Thoracic aorta (tissue), 2 donors: Measurements from ENCODE around the gene NR3C2. TPM values are rescaled to one million over a fixed set of nuclear protein-coding genes. Genes with fewer than 3 reads are reported as not detected.

Experiments used
- ATAC-seq: fragments of 150-250 bp; one replicate; pipeline ENCODE4 v1.8.0; 2017; ENCODE audit warnings: low read depth; ENCODE audit not compliant: insufficient number of reproducible peaks, low FRiP score
- DNase-seq: peaks from one replicate; pipeline ENCODE4 v3.0.0-alpha.2; 2020; ENCODE audit warnings: low spot score
- H3K27ac ChIP-seq, 2 donors: fragments of 200-600 bp; sonication (generic); 1 replicate in 1 of 2; 2 replicates in 1 of 2; pipeline ENCODE4 v1.5.1; 2016; ENCODE audit warnings: mild to moderate bottlenecking in 2 of 2, moderate library complexity in 2 of 2
- H3K27me3 ChIP-seq: fragments of 200-600 bp; sonication (generic); replicated peaks from 2 replicates; pipeline ENCODE4 v1.6.0; 2016; ENCODE audit warnings: mild to moderate bottlenecking; ENCODE audit not compliant: insufficient read depth
- H3K36me3 ChIP-seq: fragments of 200-600 bp; sonication (generic); one replicate; pipeline ENCODE4 v1.5.1; 2016
- H3K4me1 ChIP-seq, 2 donors: fragments of 200-600 bp; sonication (generic); 1 replicate in 1 of 2; 2 replicates in 1 of 2; pipeline versions ENCODE4 v1.5.1 to v1.6.0; 2016; ENCODE audit warnings: low read depth in 2 of 2, mild to moderate bottlenecking in 1 of 2; ENCODE audit not compliant: control insufficient read depth in 1 of 2
- H3K4me3 ChIP-seq: fragments of 200-600 bp; sonication (generic); 2 replicates; pipeline ENCODE4 v1.5.1; 2016; ENCODE audit warnings: mild to moderate bottlenecking
- H3K9me3 ChIP-seq: fragments of 200-600 bp; sonication (generic); 2 replicates; pipeline ENCODE4 v1.5.1; 2016
- CTCF ChIP-seq: fragments of 200-600 bp; sonication (generic); IDR thresholded peaks from one replicate; pipeline ENCODE4 v1.5.1; 2019; ENCODE audit warnings: antibody characterized with exemption
- total RNA-seq, 2 donors: library from RNA; depleted of rRNA; stranded (reverse); fragments of >200 nt; gene quantifications; one replicate each; pipeline versions ENCODE4 v1.1.0 to v1.2.3, GENCODE V29; 2016

NR3C2 gene
- total RNA-seq, 2 donors from 2014 or later = 11.2 to 18.1 TPM

DNA sequence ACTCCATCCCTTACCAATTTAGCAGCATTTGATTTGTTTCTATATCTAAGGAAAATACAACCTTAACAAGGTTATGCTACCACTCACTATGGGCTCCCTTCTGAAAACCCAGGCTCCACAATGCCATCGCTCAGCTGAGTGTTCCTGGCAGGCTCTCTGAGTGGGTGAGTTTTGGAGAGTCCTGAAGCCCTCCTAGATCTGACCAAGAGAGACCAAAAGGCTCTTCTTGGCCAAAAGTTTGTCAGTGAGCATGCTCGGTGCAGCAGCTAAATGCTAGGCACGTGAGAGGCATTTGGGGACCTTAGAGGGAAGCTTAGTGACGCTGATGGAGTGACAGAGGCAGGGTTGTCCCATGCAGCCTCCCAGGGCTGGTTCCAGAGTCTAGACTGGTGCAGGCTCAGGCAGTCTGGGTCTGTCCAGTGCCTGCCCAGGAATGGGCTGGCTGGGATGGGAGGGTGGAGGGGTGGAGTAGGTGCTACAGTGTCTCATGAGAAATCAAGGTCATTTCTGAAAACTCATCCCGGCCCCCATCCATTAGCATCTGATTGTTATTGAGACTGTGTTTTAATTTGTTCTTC lies 346.8 kb downstream of the NR3C2 start:
- Histone ChIP-seq H3K9me3 (no peaks in the 10 kb centered on the region), H3K27ac (no peak overlapping the region), H3K27me3 (no peaks in the 10 kb centered on the region), H3K36me3 (peaks cover 8% of the 10 kb centered on the region), H3K4me1 (no peaks in the 10 kb centered on the region), H3K4me3 (no peak overlapping the region)
- no peak for TF ChIP-seq CTCF
- DNase-seq (no peak), ATAC-seq (no peak)

- no peak for DNase-seq
- H3K9me3 ChIP-seq = no peaks in the 10 kb centered on the region
- no peaks in the 10 kb centered on the region for H3K27me3 ChIP-seq
- no peaks in the 10 kb centered on the region for H3K4me1 ChIP-seq
- no peak overlapping the region for H3K4me3 ChIP-seq
- no peak for TF ChIP-seq CTCF
- no peak overlapping the region for H3K27ac ChIP-seq
- peaks cover 8% of the 10 kb centered on the region for H3K36me3 ChIP-seq
- ATAC-seq = no peak
These were observed 348.1 kb downstream of the NR3C2 start for GRCh38 chr4:148094149-148094548.

DNA sequence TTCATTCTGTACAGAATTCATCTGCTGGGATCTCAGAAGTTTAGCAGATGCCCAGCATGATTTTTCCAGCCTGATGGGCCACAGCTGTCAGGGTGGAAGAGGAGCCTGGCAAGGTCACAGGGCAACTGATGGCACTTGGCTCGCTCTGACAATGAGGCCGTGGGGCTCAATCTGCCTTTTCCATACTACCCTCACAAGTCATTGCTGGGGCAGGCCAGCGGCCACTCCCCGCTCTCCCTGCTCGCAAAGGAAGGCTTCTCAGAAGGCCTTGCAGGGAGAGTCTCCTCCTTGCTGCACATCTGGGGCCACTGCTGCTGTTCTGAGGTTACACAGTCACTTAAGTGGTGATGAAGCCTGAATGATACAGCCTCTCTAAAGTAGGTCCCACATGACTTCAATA lies 349.1 kb downstream of the NR3C2 start:
- ATAC-seq = no peak
- Histone ChIP-seq H3K27me3 (no peaks in the 10 kb centered on the region), H3K36me3 (peaks cover 8% of the 10 kb centered on the region), H3K27ac (no peak overlapping the region), H3K9me3 (no peaks in the 10 kb centered on the region), H3K4me1 (no peaks in the 10 kb centered on the region), H3K4me3 (no peak overlapping the region)
- TF ChIP-seq CTCF = no peak
- DNase-seq = no peak

DNA sequence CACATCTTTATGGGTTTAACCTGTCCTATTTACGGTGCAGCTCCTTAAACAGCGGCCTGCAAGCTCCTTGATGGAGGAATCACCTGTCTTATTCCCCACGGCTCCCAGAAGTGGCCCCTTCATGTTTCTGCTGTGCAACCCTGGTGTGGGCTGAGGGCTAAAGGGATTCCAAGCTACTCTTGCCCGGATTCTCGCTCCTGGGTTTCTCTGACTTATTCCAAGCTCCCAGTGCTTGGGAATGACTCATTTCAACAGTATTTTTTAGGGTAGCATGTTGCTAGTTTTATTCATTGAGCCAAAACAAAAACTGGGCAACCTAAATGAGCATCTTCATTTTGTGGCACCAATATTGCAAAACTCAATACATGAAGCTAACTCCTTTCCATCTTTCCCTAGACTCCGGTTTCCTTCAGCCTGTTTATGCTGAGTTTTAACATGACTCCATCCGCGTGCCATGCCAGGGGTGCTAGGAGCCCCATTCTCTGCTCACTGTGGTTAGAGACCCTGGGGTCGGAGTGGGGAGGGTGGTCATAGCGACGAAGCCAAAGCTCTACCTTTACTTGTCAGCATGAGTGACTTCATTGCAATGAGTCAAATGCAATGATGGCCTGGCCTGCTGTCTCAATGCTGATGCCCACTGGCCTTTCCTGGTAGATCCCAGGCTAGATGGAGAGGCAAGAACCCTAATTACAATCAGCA lies 349.7 kb downstream of the NR3C2 start:
- no peak for DNase-seq

DNA sequence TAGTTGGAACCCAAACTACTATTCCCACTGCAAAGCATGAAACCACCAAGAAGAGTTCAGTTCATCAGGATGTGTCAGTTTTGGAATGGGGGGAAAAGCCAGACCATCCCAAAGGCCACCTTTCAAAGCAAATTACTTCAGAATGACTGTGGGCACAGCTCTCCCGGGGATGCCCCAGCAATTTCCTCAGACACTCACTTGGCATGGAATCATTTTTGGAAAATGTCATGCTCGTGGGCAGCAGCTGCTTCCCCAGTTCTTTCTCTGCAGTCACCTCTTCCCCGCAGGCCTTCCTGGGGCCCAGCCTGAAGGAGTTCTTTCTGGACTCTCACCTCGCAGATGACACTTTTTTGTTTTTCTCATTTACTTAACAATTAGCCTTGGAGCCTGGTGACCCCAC lies 350.3 kb downstream of the NR3C2 start:
- Histone ChIP-seq H3K27ac (no peak overlapping the region), H3K27me3 (no peaks in the 10 kb centered on the region), H3K4me3 (no peak overlapping the region), H3K4me1 (no peaks in the 10 kb centered on the region), H3K9me3 (no peaks in the 10 kb centered on the region), H3K36me3 (peaks cover 8% of the 10 kb centered on the region)
- no peak for ATAC-seq
- no peak for TF ChIP-seq CTCF
- DNase-seq = no peak

More for the DNA sequence above, 349.7 kb downstream of the NR3C2 start:
- no peaks in the 10 kb centered on the region for H3K27me3 ChIP-seq
- no peak for ATAC-seq
- no peaks in the 10 kb centered on the region for H3K4me1 ChIP-seq
- no peak overlapping the region for H3K4me3 ChIP-seq
- H3K27ac ChIP-seq = no peak overlapping the region
- TF ChIP-seq CTCF = no peak
- no peaks in the 10 kb centered on the region for H3K9me3 ChIP-seq
- peaks cover 8% of the 10 kb centered on the region for H3K36me3 ChIP-seq
